Mammary epithelial cell (primary cell): Measurements from ENCODE around the gene B3GALT6.

ENCODE experiments used
- EZH2 ChIP-seq: IDR thresholded peaks from 2 replicates; pipeline ENCODE4 v1.6.1; 2012; ENCODE audit warnings: low read length, inconsistent platforms, borderline replicate concordance
- TF ChIP-seq, protein P1 (sequence below), 2 donors: IDR thresholded peaks in 1 of 2; conservative IDR thresholded peaks in 1 of 2; 2 replicates each; pipeline ENCODE4 v1.5.1; 2011 to 2012; ENCODE audit warnings: inconsistent platforms in 2 of 2, low read length in 2 of 2, mild to moderate bottlenecking in 2 of 2, control low read depth in 1 of 2, low read depth in 1 of 2; ENCODE audit not compliant: insufficient read depth in 1 of 2; ENCODE audit errors: extremely low read depth in 1 of 2

GRCh38 chr1:1259119-1259488 is 27.1 kb downstream of the B3GALT6 start:
- TF ChIP-seq, protein P1, sequence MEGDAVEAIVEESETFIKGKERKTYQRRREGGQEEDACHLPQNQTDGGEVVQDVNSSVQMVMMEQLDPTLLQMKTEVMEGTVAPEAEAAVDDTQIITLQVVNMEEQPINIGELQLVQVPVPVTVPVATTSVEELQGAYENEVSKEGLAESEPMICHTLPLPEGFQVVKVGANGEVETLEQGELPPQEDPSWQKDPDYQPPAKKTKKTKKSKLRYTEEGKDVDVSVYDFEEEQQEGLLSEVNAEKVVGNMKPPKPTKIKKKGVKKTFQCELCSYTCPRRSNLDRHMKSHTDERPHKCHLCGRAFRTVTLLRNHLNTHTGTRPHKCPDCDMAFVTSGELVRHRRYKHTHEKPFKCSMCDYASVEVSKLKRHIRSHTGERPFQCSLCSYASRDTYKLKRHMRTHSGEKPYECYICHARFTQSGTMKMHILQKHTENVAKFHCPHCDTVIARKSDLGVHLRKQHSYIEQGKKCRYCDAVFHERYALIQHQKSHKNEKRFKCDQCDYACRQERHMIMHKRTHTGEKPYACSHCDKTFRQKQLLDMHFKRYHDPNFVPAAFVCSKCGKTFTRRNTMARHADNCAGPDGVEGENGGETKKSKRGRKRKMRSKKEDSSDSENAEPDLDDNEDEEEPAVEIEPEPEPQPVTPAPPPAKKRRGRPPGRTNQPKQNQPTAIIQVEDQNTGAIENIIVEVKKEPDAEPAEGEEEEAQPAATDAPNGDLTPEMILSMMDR (conservative IDR thresholded peaks at IDR 0.05 in 1 of 2, IDR thresholded peaks at IDR 0.05 in 1 of 2; ENCODE audit: extremely low read depth in 1 of 2, insufficient read depth in 1 of 2, low read depth in 1 of 2, low read length in 2 of 2) = no peak
- no peak for TF ChIP-seq EZH2
